Endometrial microvascular endothelial cells (primary cell): ENCODE measurements around the gene TTC28. TPM values are rescaled to one million over a fixed set of nuclear protein-coding genes. Genes with fewer than 3 reads are reported as not detected.

ENCODE experiments used
- in situ Hi-C: cut with HindIII; loops from 2 replicates; pipeline ENCODE4 v1.10.0; 2017; ENCODE audit warnings: low sequenced_read_pairs, low pct_unique_long_range_greater_than_20kb; ENCODE audit errors: inconsistent ontology term
- total RNA-seq: library from RNA; depleted of rRNA; stranded (reverse); fragments of >200 nt; gene quantifications from one replicate; pipeline ENCODE4 v1.2.3, GENCODE V29; 2015; ENCODE audit errors: inconsistent ontology term

Gene TTC28
- total RNA-seq, 1 donor from 2014 or later = 8.2 TPM

DNA sequence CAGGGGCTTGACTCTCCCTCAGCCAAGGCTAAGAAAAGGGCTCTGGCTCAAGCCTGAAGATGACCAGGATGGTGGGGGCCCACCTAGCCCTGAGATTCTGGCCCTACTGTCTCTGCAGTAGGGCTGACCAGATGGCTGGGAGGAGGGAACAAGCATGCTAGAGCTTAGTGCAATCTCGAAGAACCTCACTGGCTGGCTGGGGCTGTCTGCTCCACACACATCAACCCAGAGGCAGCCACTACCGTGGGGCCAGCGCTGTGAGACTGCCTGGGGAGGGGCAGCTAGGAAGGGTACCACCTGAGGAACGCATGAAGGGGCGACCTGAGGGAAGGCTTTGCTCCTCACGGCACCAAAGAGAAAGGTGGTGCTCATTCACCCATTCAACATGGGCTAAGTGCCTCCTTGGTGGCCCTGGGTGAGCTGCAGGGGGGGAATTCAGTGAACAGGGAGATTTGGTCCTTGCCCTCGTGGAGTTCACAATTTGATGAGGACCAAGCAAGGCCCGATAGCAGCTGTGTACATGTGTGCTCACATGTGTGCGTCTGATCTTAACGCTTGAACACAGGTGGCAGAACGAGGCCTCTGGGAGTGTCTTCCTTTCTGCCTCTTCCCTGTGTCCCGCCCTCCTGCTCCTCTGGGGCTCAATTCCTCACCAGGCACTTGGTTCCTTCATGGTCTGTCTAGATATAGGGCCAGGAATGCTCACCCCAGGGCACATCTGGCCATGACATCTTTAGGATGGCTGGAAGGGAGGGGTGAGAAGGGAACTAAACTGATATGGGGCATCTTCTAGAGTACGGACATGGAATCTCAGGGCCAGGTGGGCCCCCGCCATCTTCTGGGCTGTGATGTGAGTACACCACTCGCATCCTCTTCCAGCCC is 658.3 kb downstream of the TTC28 start:
- in situ Hi-C loops = no loop called here

DNA sequence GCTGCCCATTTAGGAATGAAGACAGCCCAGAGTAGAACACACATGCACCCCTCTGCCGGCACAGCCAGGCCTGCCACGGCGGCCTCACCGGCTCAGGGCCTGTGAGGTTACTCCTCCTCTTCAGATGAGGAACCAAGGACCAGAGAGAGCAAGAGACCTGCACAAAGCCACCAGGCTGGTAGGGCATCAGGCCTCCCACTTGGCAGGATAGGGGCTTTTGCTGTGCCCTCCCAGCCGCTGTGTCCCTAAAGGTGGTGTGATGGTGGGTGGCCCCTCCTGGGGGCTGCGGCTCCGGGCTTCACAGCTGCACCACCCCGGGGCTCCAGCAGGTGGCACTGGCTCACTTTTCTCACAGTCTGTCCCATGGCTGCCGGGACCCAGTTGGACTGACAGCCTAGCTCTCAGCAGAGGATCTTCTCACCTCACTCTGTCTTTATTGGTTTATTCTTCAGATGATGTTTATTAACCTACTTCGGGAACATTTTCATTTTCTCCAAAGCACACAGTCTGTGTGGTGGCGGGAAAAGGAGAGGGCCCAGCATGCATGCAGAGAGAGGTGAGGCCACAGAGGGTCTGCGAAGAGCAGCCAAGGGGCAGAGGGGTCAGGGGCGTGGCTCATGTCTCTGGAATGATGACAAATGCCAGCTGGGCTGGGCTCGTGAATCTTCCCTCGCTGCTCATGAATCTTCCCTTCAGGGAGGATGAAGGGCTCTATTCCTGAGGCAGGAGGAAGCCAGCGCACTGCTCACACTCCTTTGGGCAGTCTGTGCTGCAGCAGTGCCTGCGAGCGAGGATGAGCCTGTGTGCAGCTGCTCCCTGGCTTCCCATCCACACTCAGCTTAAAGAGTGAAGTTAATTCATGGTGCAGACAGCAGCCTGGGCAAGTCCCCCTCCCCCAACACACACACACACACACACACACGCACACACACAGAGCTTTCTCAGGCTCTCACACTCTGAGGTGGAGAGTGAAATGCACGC is 659.5 kb downstream of the TTC28 start:
- in situ Hi-C loops = no loop called here

DNA sequence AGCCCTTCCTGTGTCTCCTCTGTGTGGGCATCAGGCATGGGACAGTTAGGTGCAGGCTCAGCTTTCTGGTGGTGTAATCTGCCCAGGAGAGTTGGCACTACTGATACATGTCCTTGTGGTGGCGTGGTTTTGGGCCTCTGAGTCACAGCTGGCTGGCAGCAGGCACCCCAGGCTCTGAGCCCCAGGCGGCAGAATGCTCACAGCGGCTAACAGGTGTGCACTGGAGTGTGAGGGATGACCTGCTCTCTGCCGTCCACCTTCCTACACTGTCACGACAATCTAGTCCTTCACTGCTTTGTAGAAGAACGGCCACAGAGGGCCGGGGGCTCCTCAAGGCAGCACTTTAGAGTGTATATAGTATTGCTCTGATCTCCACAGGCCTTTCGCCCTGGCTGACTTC is 660.3 kb downstream of the TTC28 start:
- in situ Hi-C loops = no loop called here

DNA sequence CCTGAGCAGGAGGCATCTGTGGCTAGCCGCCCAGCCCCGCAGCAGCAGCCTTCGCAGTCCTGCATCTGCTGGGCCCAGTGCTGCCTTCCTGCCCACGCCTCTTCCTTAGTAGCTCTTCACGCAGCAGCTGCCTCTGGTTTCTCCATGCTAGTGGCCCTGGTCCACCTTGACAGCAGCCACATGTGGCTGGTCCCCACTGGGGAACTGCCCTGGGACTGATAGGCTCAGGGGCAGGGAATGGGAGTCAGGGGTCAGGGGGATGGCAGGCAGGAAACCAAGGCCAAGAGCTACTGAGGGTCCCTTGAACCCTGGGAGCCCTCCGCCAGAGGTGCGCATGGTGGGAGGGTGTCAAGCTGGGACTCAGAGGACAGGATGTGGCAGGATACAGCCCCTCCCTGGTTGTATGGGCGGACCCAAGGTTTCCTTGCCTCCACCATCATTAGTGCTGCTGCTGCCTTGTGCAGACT is 661.1 kb downstream of the TTC28 start:
- in situ Hi-C loops = no loop called here

DNA sequence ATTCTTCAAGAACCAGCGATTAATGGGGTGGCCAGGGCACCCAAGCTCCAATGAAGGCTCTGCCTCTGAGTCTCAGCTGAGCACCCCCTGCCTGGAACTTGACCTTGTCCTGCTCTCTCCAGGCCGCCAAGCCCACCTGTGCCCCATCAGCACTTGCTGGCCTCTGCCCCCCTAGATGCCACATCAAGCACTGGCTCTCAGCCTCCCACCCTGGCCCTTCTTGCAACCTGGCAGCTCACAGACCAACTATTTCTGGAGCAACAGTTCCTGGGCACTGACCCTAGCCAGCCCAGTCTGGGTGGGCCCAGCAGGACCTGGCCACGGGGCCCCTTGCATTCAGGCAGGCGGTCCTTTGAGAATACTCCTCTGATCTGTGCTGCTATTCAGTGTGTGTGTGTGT is 661.8 kb downstream of the TTC28 start:
- in situ Hi-C loops = no loop called here

DNA sequence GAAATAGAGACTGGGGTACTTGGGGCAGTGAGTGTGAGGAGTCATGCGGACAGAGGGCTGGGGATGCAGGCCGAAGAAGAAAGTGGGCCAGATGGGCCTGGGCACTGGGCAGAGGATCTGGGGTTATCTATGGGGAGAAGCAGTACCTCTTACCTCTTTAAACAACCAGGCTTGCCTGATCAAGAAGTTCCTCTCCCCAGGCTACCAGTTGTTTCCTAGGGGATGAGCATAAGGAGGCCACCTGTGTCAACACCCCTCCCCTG is 662.2 kb downstream of the TTC28 start:
- in situ Hi-C loops = no loop called here

DNA sequence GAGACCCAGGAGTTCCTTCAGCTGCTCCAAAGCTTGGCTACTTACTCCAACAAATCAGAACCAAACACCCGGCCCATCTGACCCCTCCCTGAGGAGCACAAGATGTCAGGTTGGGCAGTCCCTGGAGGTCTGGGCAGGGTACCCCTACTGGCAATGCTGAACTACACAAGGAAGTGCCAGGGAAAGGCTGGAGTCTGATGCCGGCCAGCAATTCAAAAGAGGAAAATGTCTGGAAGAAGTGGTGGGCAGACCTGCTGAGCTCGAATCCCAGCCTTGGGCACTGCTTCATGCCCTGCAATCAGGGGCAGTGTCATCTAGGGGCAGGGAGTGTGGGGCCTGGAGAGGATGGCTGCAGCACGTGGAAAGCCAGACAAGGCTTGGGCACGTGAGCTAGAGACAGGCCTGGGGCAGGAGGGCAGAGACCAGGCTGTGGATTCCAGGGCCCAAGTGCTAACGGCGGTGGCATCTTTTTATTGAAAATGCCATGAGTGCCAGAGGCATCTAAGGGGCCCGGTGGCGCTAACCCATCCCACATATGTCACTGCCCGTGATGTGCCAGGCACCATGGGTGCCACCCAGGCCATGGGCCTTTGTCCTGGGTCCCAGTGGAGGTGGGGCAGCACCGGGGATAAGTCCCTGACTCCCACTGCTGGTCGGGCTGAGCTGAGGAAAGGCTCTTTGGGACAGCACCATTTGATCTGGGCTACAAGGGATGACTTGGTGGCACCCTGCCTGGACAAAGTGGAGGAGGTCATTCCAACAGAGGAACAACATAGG is 662.7 kb downstream of the TTC28 start:
- in situ Hi-C loops = no loop called here

DNA sequence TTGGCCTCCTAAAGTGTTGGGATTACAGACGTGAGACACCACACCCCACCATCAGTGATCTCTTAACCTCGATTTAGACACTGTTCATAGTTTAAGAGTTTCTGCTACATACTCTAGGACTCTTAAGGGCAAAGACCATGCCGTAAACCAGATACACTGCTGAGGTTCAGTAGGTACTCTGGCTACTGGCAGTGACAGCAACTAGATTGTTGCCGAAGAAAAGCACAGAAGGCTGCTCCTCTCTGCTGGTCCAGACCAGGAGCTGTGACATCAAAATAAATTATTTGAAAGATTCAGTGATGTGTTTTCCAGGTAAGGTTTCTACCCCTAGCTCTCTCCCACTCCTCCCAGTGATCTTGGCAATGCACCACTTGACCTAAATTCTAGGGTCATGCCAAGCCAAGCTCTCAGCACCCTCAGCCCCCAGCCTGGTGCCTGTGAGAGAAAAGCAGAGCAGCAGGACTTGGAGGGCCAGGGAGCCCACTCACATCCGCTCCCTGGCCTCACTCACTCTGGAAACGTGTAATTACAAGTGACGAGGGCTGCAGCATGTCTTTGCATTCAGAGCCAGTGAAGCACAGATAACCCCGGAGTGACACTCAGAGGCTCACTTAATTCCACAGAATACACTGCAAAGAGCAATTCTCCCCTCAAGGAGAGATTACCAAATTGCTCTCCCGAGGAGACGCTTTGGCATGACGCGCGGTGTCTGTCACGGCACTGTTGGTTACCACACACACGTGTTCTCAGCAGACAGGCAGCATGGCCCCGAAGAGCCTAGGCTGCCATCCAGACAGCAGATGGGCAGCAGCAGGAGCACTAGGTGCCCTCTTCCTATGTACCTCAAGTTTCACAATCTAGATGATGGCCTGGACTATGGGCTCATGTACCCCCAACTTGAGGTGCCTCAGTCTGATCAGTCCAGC is 663.7 kb downstream of the TTC28 start:
- in situ Hi-C loops = no loop called here

DNA sequence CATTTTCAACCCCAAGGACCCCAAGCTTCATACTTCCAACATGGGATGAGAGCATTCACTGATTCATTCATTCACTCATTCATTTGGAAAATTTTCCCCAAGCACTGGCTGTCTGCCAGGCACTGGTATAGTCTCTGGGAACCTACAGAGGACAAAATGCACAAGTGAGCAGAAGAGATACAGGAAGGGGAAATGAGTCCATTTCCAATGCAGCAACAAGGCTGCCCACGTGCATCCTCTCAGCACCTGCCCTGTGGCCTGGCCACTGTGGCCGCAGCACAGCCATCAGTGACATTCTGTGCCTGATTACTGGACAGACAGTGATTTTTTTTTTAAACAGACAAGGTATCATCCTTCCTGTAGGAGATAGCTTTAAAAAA is 664.6 kb downstream of the TTC28 start:
- in situ Hi-C loops = no loop called here

DNA sequence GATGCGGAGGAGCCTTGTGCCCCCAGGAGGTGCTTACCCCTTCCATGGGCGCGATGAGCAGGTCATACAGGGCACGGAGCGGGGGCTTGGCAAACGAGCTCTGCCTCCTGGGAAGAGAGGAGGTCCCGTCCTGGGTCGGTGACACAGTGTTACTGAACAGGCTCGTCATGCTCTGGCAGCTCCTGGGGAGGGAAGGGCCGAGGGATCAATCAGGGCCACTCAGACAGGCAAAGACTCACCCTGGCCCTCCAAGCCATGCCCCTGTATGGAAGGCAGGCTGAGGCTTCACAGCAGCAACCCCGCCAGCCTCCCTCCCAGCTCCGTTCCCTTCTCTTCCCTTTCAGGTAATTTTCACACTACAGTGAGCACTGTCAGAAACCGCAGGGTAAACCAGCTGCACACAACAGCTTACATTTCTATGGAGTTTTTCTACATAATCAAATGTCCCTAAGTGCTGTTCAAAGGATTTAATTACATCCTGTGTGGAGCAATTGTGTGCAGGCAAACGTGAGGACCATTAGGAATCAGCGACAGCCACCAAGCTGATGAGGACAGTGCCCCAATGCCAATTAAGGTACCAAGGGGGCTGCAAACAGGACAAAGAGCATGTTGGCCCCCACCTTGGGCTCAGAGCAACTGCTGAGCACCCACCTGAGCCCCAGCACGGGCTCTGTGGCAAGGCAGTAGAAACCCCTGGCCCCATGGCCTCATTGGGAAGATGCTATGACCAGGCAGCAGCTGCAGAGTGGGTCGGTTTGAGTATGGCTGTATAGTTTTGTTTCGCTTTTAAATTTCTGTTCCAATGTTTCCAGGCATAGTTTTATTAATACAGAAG is 665.2 kb downstream of the TTC28 start:
- in situ Hi-C loops = no loop called here

DNA sequence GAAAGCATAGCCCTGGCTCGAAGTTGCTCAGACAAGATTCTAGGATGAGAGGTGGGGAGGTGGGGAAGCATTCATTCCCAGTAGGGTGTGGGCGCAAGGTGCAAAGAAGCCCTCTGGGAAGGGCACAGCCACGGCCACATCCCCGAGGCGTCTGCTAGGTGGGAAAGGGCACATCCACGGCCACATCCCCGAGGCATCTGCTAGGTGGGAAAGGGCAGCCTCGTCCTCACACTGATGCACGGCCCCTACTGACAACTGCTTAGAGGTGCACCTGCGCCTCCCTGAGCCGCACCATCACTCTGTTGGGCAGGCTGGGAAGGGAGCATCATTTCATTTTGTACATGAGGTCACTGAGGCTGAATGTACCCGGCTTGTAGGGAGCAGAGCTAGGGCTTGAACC is 666.0 kb downstream of the TTC28 start:
- in situ Hi-C loops = no loop called here

DNA sequence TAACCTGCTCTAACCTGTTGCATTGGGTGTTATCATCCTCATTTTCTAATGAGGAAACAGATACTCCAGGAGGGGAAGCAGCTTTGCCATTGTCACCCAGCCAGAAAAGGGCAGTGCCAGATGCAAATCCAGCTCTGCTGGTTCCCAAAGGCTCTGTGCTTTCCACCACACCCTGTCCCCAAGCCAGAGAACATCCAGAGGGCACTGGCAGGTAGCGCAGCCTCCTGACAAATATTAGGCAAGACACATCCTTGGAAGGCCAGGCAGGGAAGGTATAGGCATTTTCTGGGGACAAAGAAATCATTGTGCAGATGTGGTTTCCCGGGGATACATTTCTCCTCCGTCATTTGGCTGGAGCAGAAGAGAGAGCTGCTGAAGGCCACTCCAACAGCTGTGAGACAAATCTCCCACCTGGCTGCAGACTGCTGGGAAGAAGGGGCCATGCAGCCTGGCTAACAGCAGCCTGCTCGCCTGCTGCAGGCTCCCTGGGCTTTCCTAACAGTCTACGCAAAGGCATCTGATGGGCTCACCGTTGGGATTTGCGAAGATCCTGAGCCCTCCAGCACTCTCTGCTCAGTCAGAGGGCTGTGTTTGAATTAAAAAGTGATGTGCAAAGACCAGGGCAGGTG is 666.7 kb downstream of the TTC28 start:
- in situ Hi-C loops = no loop called here

DNA sequence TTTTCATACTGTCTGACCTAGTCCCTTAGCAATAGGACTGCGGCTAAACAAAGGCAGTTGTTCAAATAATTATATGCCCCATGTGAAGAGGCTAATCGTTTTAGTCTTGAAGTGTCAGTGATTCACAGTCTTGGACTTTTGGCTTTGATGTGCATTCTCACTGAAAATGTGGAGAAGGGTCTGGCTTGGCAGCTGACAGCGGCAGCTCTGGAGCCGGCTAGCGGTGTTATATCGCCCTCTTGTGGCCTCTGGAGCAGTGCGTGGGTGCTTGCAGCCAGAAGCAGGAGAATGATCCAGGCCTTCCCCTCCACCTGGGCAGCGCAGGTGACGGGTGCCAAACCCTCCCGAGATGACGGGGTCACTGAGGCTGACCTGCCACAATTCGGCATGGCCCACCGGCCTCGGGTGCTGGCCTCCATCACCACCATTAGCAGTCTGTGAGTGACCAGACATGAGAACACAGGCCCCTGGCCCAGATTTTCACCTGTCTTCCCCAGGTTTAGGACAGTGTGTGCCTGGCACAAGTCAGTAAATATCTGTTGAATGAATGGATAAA is 670.3 kb downstream of the TTC28 start:
- in situ Hi-C loops = no loop called here

DNA sequence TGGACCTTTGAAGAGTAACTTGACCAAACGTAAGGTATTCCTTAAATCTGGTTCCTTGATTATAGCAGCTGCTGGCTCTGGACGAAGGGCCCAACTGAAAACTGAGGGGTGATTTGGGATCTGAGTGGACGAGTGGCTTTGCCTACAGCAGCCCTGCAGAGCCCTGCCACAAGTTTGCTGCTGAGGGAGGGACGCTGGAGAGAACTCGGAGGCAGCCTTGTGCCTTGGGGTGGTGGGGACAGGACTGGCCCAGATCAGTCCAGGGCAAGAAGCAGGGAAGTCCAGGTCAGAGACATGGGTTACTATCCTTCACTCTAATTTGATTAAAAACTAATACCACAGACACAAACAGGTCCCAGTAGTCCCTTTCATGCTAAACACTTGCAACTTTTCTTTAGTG is 671.0 kb downstream of the TTC28 start:
- in situ Hi-C loops = no loop called here

DNA sequence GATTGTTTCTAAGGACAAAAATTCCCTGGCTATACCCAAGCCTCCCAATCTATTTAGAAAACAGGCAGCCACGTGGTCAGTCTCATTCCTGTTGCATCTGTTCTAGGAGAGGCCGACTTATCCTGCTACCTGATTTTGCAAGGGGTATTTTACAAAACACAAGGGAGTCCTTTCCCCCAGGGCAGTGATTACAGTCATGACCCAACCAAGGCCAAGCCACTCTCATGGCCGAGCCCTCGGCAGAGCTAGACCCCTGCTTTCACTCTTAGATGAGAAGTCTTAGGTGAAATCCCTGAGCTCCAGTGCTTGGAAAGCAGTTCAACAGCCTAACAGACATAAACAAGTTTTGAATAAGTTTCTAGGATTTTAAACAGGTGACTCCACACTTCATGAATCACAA is 671.6 kb downstream of the TTC28 start:
- in situ Hi-C loops = no loop called here

DNA sequence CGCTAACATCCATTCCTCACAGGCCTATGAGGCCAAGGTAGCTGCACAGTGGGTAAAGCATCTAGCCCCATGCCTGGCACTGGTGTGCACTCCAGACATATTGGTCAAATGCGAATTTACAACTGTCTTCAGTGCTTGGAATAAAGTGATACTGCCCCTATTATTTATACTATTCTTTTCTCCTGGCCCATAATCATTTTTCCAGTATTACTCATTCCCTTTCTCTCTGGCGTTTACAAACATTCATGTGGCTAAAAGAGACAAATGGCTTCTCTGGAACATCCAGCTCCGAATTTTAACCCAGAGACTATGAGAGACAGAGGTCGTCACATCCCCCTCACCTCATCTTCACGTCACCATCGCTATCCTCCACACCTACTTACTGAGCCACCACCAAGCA is 673.4 kb downstream of the TTC28 start:
- in situ Hi-C loops = no loop called here

DNA sequence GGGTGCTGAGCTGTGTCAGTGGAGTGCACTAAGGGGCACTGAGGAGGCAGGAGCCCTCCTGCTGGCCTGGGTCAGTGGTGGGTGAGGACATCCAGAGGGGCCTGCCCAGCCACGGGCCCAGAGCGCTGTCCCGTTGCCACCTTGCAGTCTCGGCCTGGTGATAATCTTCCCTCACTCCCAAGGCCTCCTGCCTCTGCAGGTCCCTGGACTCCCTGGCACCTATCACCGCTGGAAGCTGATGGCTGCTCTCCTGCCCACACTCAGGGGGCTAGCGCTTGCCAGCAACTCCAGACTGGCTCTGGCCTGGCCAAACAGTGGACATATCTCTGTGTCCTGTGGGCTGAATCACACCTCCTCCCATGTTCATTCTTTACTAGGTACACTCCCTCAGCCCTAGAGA is 674.1 kb downstream of the TTC28 start:
- in situ Hi-C loops = no loop called here
